GM18502 (cell line): ENCODE data around the gene ITFG1.
"Not testable (repeated sequence)": the region's sequence is repeated elsewhere in the genome, so short reads cannot be mapped to it uniquely, and the experiment has no call there.

ENCODE experiments used
- ATAC-seq: cut with Tn5 transposase; IDR thresholded peaks from one replicate; pipeline ENCODE4 v1.9.1; 2021; ENCODE audit warnings: mild to moderate bottlenecking; ENCODE audit not compliant: unreplicated experiment, poor library complexity

ITFG1 gene

GRCh38 chr16:47260503-47260902 is 200.4 kb downstream of the ITFG1 start:
- ATAC-seq, result no peak

- ATAC-seq, result no peak
Observed at GRCh38 chr16:47258874-47259461, 201.9 kb downstream of the ITFG1 start.

- ATAC-seq, result no peak
Observed at GRCh38 chr16:47254756-47255155, 206.1 kb downstream of the ITFG1 start.

- ATAC-seq, result no peak
Observed at GRCh38 chr16:47250983-47251382, 209.9 kb downstream of the ITFG1 start.

GRCh38 chr16:47247690-47248089 is 213.2 kb downstream of the ITFG1 start:
- ATAC-seq, result no peak

- ATAC-seq, result no peak
Observed at GRCh38 chr16:47244206-47244605, 216.7 kb downstream of the ITFG1 start.

- ATAC-seq, result no peak
Observed at GRCh38 chr16:47241061-47241460, 219.8 kb downstream of the ITFG1 start.

GRCh38 chr16:47236716-47237115 is 224.1 kb downstream of the ITFG1 start:
- ATAC-seq, result no peak

- ATAC-seq, result no peak
Observed at GRCh38 chr16:47230296-47230695, 230.6 kb downstream of the ITFG1 start.

GRCh38 chr16:47229053-47230050 is 231.5 kb downstream of the ITFG1 start:
- ATAC-seq, result no peak

- ATAC-seq, result no peak
Observed at GRCh38 chr16:47228241-47228640, 232.6 kb downstream of the ITFG1 start.

- no peak for ATAC-seq
Observed at GRCh38 chr16:47213761-47214440, 247.0 kb downstream of the ITFG1 start.

GRCh38 chr16:47211218-47211617 is 249.6 kb downstream of the ITFG1 start:
- no peak for ATAC-seq

GRCh38 chr16:47204736-47205504 is 255.9 kb downstream of the ITFG1 start:
- no peak for ATAC-seq

- not testable (repeated sequence) for ATAC-seq
Observed at GRCh38 chr16:47203433-47203832, 257.4 kb downstream of the ITFG1 start.

- ATAC-seq, result no peak
Observed at GRCh38 chr16:47198180-47198575, 262.7 kb downstream of the ITFG1 start.

GRCh38 chr16:47197536-47198179 is 263.2 kb downstream of the ITFG1 start:
- no peak for ATAC-seq

GRCh38 chr16:47196457-47196856 is 264.4 kb downstream of the ITFG1 start:
- ATAC-seq, result no peak

GRCh38 chr16:47182318-47182717 is 278.5 kb downstream of the ITFG1 start:
- ATAC-seq, result no peak

GRCh38 chr16:47181066-47181465 is 279.8 kb downstream of the ITFG1 start:
- not testable (repeated sequence) for ATAC-seq
